Left cardiac atrium (tissue), 4 donors: ENCODE measurements around the gene DENND5A. TPM values are rescaled to one million over a fixed set of nuclear protein-coding genes. Genes with fewer than 3 reads are reported as not detected.
"Not testable (repeated sequence)": the region's sequence is repeated elsewhere in the genome, so short reads cannot be mapped to it uniquely, and the experiment has no call there.

ENCODE experiments used
- ATAC-seq, 2 donors: fragments of 200-7000 bp; cut with Tn5 transposase; one replicate each; pipeline ENCODE4 v1.9.1; 2020; ENCODE audit warnings: mild to moderate bottlenecking in 2 of 2, moderate library complexity in 2 of 2
- DNase-seq: peaks from one replicate; pipeline ENCODE4 v3.0.0-alpha.2; 2020
- intact Hi-C, 2 donors: fragments of 100-400 bp; cut with DNase I; formaldehyde crosslinking; loops; one replicate each; pipeline versions ENCODE4 v1.14.1 to v1.15.1; 2022 to 2023
- total RNA-seq, 2 donors: library from RNA; stranded (reverse); fragmentation: NEBNext Ultra II Directional; extraction: Animal tissue kit (Norgen Biotek cat#: 25700); gene quantifications; one replicate each; pipeline ENCODE4 v1.2.1, GENCODE V29; 2021
- donor health status: DM: no; HTN: yes; CAD: no.
- donor health status: DM: no; HTN: yes; CAD: no; lungs with severe emphysema.
- donor health status: DM: yes; HTN: yes; CAD: no.
- donor health status: Dilated cardiomyopathy.

Gene DENND5A
- total RNA-seq, 2 donors from 2014 or later = 71.5 to 90.0 TPM

DNA sequence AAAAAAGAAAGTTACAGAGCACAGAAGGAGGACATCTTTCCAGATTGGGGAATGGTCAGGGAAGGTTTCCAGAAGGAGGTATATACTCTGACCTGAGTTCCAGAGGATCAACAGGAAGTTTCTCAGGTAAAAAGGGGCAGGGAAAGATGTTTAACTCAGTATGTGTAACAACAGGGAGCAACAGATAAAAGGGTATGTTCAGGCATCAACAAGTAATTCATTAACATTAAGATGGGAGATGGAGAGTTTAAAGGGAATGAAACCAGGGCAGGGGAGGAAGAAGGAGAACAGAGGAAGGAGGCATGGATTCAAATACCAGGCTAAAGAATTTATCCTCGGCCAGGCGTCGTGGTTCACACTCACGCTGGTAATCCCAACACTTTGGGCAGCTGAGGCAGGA lies 2.5 kb upstream of the DENND5A start:
- intact Hi-C loops = loop anchor here in 1 of 2 donors (10.0 kb wide), 1 partner anchor 117 kb away; the partner anchor contains the start of gene IPO7
- ATAC-seq (no peak), DNase-seq (no peak)

DNA sequence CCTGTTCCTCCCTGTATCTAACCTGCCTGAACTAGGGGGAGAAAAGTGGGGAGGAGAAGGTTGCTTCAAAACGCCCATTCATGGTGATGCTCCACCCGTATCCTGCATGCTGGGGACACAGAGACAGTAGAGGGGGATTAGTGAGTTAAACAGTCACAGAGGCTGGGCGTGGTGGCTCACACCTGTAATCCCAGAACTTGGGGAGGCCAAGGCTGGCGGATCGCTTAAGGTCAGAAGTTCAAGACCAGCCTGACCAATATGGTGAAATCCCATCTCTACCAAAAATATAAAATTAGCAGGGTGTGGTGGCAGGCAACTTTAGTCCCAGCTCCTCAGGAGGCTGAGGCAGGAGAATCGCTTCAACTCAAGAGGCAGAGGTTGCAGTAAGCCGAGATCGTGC lies 1.8 kb upstream of the DENND5A start:
- no peak for ATAC-seq
- intact Hi-C loops = loop anchor here in 1 of 2 donors (10.0 kb wide), 1 partner anchor 118 kb away; the partner anchor contains the start of gene IPO7
- no peak for DNase-seq

DNA sequence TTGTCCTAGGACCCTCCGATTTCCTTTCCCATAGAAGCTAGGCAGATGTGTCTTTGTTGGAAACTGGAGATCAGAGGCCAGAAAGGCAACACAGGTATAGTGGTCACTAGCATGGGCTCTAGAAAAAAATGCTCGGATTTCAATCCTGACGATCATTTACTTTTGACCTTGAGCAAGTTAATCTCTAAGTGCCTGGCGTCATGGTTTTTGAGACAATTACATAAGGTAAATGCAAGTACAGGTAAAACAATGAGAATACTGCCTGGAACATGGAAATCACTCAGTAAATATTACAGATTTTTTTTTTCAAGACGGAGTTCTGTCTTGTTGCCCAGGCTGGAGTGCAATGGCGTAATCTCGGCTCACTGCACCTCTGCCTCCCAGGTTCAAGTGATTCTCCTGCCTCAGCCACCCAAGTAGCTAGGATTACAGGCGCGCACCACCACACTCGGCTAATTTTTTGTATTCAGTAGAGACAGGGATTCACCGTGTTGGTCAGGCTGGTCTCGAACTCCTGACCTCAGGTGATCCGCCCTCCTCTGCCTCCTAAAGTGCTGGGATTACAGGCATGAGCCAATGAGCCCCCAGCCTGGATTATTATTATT lies 1.1 kb upstream of the DENND5A start:
- no peak for DNase-seq
- ATAC-seq = no peak
- intact Hi-C loops = loop anchor here in 1 of 2 donors (10.0 kb wide), 1 partner anchor 119 kb away; the partner anchor contains the start of gene IPO7

DNA sequence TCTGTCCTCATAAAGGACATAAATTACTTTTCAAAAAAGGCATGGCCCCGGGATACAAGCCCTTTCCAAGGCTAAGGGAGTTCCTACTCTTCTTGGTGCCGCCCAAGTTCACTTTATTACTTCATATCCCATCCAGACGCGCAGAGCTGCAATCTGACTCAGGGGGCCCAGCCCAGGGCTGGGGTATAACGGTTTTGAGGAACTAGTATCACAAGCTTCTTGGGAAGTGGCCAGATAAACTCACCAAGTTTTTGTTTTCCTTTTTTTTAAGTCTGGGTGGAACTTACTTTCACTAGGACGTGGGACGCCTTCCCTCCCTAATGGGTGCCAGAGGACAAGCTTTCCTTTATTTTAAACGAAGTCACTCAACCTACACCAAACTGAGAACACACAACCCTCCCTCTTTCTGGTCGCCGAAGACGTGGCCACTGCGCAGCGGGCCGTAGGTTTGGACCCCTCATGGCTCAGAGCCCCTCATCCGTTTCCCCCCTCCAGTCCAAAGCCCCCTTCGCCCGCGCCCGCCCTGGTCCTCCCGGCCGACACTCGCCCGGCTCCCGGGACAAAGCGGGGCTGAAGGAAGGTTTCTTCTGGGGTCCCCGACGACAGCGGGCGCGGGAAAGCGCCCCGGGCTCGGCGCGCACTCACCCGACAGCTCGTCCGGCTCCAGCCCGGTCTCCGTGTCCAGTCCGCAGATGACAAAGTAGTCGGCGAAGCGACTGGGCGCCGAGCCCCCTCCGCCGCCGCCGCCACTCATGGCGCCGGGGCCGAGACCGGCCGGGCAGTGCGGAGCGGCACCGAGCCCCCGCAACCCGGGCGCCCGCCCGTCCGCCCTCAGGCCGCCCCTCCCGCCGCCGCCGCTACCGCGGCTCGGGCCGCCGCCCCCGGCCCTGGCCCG lies 587 bp downstream of the DENND5A start:
- DNase-seq (peak; percentile 79), ATAC-seq (peak; percentile 51 to 81)
- intact Hi-C loops = loop anchor here in 1 of 2 donors (5.0 to 10.0 kb wide), 2 partner anchors 52 to 120 kb away; partner anchors contain the start of gene IPO7

DNA sequence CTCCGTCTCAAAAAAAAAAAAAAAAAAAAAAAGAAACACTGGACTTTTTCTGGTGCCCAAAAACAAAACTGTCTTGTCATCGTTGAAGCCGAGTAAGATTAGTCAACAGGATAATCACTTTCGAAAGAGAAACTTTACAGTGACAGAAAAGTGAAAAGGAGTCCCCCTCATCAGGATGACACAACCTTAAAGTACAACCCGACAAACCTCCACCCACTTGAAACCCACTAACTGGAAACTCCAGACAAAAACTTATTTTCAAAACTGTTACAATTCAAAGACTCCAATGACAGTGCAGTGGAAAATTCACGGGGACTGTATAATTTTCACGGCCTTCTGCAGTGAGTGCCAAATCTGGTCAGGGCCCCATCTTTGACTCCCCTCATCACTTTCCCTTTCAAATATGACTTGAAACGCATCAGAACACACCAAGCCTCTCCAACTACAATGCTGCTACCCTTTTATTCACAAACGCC lies 1.3 kb downstream of the DENND5A start:
- peak in 1 of 2 donors; percentile 1 for ATAC-seq
- no peak for DNase-seq
- intact Hi-C loops = loop anchor here in 1 of 2 donors (5.0 to 10.0 kb wide), 2 partner anchors 52 to 121 kb away; partner anchors contain the start of gene IPO7

DNA sequence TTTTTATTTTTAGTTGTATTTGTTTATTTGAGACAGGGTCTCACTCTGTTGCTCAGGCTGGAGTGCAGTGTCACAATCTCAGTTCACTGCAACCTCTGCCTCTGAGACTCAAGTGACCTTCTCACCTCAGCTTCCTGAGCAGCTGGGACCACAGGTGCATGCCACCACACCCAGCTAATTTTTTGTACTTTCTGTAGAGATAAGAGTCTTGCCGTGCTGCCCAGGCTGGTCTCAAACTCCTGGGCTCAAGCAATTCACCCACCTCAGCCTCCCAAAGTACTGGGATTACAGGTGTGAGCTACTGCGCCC lies 4.4 kb downstream of the DENND5A start:
- ATAC-seq, DNase-seq: not testable (repeated sequence)
- intact Hi-C loops = loop anchor here in 1 of 2 donors (5.0 to 10.0 kb wide), 2 partner anchors 48 to 124 kb away; partner anchors contain the start of gene IPO7

DNA sequence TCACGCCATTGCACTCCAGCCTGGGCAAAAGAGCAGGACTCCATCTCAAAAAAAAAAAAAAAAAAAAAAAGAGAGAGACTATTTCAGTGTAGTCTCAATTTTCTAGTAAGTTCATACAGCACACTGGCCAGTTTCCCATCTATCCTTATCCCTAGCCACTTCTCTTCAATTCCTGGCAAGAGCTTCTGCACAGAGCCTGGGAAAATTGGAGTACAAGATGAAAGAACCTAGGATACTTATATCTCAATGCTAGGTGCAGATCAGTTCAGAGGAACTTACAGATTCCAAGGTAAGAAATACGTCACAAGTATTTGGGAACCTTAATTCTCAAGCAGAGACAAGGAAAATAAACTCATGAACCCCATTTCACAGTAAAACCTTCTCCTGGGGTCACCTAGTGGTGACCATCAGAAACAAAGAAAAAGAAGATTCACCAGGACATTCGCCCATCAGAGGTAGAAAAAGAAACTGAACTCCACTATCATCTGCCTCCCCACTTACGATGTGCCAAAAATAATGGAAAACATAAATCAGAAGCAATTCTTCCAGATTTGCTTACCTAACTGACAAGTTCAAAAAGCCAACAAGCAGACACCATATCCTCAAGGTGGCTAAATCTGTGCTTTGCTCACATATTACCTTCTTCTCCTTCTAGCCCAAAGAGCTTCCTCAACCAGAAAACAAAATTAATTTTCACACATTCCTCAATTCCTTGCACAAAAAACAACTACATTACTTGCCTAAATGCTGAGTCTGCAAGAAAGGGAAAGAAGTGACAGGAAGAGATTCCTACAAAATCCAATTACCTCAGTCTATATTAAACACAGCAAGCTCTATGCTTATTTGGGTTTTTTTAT lies 4.9 kb downstream of the DENND5A start:
- ATAC-seq (no peak), DNase-seq (no peak)
- intact Hi-C loops = loop anchor here in 1 of 2 donors (5.0 to 10.0 kb wide), 2 partner anchors 48 to 125 kb away; partner anchors contain the start of gene IPO7

DNA sequence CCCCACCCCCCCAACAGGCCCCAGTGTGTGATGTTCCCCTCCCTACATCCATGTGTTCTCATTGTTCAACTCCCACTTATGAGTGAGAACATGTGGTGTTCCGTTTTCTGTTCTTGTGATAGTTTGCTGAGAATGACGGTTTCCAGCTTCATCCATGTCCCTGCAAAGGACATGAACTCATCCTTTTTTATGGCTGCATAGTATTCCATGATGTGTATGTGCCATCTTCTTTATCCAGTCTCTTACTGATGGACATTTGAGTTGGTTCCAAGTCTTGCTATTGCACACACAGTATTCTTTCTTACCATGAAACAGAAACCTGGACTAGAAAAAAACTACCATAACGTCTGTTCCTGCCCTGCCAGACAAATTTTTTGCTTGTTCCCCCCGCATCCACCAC lies 6.9 kb downstream of the DENND5A start:
- ATAC-seq, DNase-seq, intact Hi-C loops: not testable (repeated sequence)

DNA sequence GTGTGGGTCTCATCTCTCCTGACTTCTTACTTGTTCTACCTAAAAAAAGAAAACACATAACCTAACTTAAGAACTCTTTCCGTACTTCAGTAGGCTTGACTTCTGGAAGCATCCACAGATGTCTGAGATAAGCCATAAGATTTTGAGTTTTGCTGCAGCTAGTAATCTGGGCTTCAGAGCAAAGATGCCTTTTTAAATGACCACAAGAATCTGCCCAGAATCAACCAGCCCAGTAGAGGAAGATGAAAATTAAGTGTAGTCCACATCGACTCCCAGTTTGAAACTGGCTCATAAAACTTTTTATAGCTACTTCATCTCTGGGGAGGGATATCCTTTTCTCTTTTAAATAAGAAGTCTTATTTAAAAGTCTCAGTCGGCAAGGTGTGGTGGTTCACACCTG lies 10.7 kb downstream of the DENND5A start:
- intact Hi-C loops = no loop called here
- ATAC-seq (no peak), DNase-seq (no peak)

DNA sequence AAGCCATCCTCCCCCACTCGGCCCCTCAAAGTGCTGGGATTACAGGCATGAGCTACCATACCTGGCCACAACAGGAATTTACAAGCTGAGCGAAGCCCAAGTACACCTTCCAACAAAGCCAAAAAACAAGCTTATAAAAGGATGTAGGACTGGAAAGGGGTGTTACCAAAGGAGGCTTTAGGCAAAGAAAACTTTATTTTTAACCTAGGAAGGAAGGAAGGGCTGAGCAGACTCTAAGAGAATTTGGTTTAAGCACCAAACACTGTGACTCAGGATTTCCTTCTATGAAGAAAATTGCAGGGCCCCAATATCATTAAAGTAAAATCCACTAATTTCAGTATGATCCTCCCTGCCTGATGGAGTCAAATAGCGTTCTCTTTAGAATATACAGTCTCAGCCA lies 12.1 kb downstream of the DENND5A start:
- ATAC-seq (peak in 1 of 2 donors; percentile 32), DNase-seq (no peak)
- intact Hi-C loops = no loop called here

DNA sequence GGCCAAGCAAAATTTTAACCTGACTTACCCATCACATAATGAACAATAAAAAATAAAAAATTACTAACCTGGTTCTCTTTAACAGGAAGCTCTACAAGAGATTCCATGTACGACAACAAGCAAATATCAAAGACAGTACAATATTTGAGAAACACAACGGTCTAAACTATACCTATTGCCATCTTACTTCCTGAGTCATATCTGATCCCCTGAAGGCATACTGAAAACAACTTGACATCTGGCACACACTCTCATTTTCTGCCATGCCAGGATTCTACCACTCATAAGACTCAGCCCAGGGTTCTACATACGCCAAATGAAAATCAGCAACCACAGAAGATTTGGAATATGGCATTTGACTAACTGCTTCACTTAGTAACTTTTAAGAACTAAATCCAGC lies 13.8 kb downstream of the DENND5A start:
- ATAC-seq (no peak), DNase-seq (no peak)
- intact Hi-C loops = no loop called here

DNA sequence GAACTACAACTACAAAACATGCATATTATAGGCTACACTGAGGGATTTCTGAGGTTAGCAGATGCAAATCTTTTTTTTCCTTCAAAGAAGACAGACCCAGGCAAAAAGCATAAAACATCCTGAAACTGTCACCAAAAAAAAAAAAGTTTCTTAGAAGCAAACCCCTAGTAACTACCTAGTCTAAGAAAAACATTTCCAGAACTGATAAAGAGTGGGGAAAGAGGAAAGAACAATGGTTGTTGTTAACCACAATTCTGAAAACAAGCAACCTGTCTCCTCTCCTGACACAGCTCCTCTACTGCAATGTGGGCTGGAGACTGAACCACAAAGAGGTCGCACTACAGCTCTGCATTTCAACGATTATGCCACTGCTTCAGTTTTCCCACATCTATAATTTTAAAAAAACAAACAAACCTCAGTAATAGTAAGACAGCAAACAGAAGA lies 15.0 kb downstream of the DENND5A start:
- no peak for DNase-seq
- ATAC-seq = no peak
- intact Hi-C loops = no loop called here

DNA sequence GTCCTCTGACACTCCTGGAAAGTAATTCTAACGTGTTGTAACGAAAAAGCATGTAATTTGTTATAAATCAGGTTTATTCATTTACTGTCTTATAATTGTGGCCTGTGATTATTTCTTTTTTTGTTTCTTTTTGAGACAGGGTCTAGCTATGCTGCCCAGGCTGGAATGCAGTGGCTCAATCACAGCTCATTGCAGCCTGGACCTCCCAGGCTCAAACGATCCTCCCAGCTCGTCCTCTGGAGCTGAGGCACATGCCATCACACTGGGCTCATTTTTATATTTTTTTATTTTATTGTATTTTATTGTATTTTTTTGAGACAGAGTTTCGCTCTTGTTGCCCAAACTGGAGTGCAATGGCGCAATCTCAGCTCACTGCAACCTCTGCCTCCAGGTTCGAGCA lies 15.9 kb downstream of the DENND5A start:
- ATAC-seq = no peak
- intact Hi-C loops = no loop called here
- DNase-seq = no peak

DNA sequence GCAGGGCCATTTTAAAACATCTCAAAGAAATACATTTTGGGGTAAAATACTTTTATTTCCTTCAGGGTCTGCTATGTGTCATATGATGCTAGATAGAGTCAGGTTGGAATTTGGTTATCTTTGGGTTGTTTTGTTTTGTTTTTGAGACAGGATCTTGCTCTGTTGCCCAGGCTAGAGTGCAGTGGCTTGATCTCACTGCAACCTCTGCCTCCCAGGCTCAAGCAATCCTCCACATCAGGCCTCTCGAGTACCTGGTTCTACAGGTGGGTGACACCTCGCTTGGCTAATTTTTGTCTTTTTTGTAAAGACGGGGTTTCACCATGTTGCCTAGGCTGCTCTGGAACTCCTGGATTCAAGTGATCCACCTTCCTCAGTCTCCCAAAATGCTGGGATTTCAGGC lies 17.3 kb downstream of the DENND5A start:
- DNase-seq = no peak
- no peak for ATAC-seq
- intact Hi-C loops = no loop called here

DNA sequence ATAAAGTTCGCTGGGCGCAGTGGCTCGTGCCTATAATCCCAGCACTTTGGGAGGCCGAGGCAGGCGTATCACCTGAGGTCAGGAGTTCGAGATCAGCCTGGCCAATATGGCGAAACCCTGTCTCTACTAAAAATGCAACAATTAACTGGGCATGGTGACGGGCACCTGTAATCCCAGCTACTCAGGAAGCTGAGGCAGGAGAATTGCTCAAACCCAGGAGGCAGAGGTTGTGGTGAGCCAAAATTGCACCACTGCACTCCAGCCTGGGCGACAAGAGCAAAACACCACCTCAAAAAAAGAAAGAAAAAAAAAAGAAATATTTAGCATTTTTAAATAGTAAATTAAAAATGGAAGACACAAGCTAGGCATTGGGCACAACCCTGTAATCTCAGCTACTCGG lies 28.9 kb downstream of the DENND5A start:
- intact Hi-C loops, ATAC-seq, DNase-seq: not testable (repeated sequence)

DNA sequence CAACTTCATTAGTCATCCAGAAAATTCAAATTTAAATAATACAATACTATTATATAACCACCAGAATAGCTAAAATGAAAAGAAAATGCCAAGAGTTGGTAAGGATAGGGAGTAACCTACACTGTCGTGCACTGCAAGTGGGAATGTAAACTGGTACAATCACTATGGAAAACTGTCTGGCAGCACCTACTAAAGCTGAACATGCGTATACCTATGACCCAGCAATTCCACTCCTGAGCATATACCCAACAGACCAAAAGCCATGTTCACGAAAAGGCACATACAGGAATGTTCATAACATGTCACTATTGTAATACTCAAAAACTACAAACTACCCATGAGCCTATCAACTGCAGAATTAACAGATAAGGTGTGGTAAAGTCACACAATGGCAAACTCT lies 32.7 kb downstream of the DENND5A start:
- no peak for ATAC-seq
- intact Hi-C loops = no loop called here
- no peak for DNase-seq

DNA sequence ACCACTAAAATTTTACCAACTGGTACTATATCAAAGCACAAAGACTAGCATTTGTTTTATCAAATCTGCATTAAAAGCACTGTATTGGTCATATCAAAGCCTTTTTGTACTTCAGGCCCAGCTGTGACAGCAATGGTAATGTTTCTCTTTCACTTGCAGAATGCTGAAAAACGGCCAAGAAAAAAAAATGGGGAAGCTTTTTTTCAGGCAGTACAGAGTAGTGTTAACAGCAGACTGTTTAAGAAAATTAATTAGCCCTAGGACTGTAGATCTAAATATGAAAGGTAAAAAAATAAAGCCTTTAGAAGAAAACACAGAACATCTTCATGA lies 33.3 kb downstream of the DENND5A start:
- peak; percentile 73 to 78 for ATAC-seq
- intact Hi-C loops = no loop called here
- no peak for DNase-seq

DNA sequence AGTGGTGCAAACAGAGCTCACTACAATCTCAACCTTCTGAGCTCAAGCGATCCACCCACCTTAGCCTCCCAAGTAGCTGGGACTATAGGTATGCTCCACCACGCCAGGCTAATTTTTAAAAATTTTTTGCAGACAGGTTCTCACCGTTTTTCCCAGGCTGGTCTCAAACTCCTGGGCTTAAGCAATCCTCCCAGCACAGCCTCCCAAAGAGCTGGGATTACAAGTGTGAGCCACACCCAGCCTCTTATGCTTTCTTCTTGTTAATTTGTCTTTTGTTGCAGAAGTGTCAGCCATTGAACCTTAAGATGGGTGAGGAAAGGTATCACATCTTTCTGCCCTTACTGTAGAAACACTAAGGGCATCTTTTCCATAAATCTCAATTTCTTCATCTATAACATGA lies 34.9 kb downstream of the DENND5A start:
- intact Hi-C loops = no loop called here
- ATAC-seq (no peak), DNase-seq (no peak)

DNA sequence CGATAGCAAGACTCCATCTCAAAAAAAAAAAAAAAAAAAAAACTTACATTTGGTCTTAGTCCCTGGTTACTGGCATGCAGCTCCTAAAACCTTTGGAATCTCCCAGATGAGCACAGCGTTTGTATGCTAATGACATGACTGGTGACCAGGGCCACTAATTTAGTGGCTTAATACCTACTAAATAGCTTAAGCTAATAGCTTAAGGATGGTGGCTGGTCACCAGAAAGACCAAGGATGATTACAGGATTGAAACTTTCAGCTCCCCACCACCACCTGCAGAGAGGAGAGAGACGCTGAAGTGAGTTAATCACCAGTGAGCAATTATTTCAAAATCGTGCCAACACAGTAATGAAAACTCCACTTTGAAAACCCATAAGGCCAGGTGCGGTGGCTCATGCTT lies 37.1 kb downstream of the DENND5A start:
- ATAC-seq = no peak
- intact Hi-C loops = no loop called here
- no peak for DNase-seq
